HAP-1 (cell line): ENCODE data around the gene SETD1B.
A peak's percentile ranks its signal among the peaks of the same experiment; 100 is the strongest.
"Not testable (repeated sequence)": the region's sequence is repeated elsewhere in the genome, so short reads cannot be mapped to it uniquely, and the experiment has no call there.

Experiments
- DNase-seq, 2 experiments: peaks; one replicate each; pipeline ENCODE4 v3.0.0-alpha.2; 2016 to 2020; ENCODE audit warnings: low spot score in 2 of 2
- H3K27me3 ChIP-seq: fragments of 250-450 bp; sonication (Bioruptor Pico); 2 replicates; pipeline ENCODE4 v1.5.1; 2020; ENCODE audit warnings: low read depth, mild to moderate bottlenecking, moderate library complexity
- H3K36me3 ChIP-seq: fragments of 250-450 bp; sonication (Bioruptor Pico); replicated peaks from 2 replicates; pipeline ENCODE4 v1.5.1; 2020; ENCODE audit warnings: mild to moderate bottlenecking
- H3K4me1 ChIP-seq: fragments of 250-450 bp; sonication (Bioruptor Pico); 2 replicates; pipeline ENCODE4 v1.5.1; 2020; ENCODE audit warnings: mild to moderate bottlenecking
- H3K4me3 ChIP-seq: fragments of 250-450 bp; sonication (Bioruptor Pico); 2 replicates; pipeline ENCODE4 v1.5.1; 2020; ENCODE audit warnings: mild to moderate bottlenecking, moderate library complexity
- H3K9me3 ChIP-seq: fragments of 250-450 bp; sonication (Bioruptor Pico); 2 replicates; pipeline ENCODE4 v1.5.1; 2020; ENCODE audit warnings: mild to moderate bottlenecking, moderate library complexity
- in situ Hi-C: fragments of 300-500 bp; cut with MboI; formaldehyde crosslinking; loops from 3 replicates; pipeline ENCODE4 v1.14.3; 2020; ENCODE audit warnings: low sequenced_read_pairs, inconsistent platforms, mixed read lengths

SETD1B gene

GRCh38 chr12:121839993-121840761, 36.4 kb downstream of the SETD1B start:
- Histone ChIP-seq H3K27me3 (no peaks in the 10 kb centered on the region), H3K36me3 (no peaks in the 10 kb centered on the region), H3K4me3 (peak overlapping the region; percentile 62), H3K4me1 (peaks cover 5% of the 10 kb centered on the region), H3K9me3 (no peaks in the 10 kb centered on the region; the same call in 1 of the 2 replicates)
- in situ Hi-C loops: no loop called here
- DNase-seq: no peak

DNA sequence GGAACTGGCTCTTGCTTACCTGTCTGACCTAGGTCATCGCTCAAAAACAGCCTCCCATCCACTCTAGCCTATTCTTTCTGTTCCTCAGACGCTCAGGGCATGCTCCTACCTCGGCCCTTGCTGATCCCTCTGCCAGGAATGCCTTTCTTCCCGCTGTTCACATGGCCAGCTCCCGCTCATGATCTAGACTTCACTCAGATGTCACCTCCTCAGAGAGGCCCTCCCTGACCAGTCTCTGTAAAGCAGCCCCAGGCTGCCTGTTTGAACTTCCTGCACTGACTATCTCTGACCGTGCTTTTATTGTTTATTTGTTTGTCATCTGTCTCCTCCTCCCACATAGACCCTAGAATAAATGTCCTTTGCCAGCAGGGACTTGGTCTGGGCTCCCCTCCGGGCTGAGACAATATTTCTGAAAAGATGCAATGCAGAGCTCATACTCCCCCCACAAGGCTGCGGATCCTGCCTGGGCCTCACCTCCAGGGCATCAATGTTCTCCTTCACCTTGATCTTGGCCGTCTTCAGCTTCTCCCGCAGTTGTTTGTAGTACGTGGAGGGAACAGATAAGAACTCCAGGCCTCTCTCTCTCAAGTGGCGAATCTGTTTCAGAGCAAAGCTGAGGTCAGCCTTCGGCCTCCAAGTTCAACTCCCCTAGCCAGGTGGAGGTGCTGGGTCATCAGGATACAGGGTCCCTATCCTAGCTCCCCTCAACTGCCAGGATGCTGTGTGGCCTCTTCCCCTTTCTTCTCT, 39.6 kb downstream of the SETD1B start:
- Histone ChIP-seq H3K4me3 (no peak overlapping the region), H3K4me1 (peaks cover 5% of the 10 kb centered on the region), H3K27me3 (no peaks in the 10 kb centered on the region), H3K9me3 (no peaks in the 10 kb centered on the region; the same call in 1 of the 2 replicates), H3K36me3 (no peaks in the 10 kb centered on the region)
- in situ Hi-C loops: no loop called here
- DNase-seq: no peak

GRCh38 chr12:121845701-121846100, 41.9 kb downstream of the SETD1B start:
- in situ Hi-C loops: no loop called here
- DNase-seq: no peak
- Histone ChIP-seq H3K4me1 (no peaks in the 10 kb centered on the region), H3K27me3 (no peaks in the 10 kb centered on the region), H3K9me3 (no peaks in the 10 kb centered on the region), H3K4me3 (no peak overlapping the region), H3K36me3 (no peaks in the 10 kb centered on the region)

DNA sequence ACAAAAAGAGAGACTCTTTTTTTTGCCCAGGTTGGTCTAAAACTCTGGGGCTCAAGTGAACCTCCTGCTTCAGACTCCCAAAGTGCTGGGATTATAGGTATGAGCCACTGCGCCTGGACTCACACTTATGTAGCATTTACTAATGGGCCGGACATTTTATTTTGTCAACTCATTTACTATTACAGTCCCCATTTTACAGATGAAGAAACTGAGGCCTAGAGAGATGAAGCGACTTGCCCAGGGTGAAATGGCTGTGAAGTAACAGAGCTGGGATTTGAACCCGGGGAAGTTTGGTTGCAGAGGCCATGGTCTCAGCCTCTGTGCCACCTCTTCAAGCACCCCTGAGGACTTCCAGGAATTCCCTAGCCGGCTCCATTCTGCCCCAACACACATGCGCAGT, 45.4 kb downstream of the SETD1B start:
- no peak for DNase-seq
- in situ Hi-C loops: no loop called here
- no peak overlapping the region for H3K4me3 ChIP-seq
- H3K9me3 ChIP-seq: no peaks in the 10 kb centered on the region
- H3K4me1 ChIP-seq: no peaks in the 10 kb centered on the region
- no peaks in the 10 kb centered on the region for H3K27me3 ChIP-seq
- H3K36me3 ChIP-seq: no peaks in the 10 kb centered on the region

DNA sequence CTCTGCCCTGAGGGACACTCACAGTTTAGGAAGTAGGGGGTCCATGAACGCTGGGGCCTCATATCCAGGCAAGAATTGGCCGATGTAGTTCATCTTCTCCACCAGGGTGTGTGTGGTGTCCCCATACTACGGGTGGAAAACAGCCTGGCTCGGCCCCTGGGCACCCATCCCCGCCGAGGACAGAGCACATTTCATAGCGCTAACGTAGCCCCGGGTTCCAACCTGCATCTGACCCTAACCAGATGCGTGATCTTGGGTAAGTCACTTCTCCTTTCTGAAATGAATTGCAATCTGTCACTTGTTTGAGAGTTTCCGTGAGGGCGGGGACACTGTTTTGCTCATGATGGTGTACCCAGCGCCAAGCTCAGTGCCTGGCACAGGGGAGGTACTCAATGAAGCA, 45.9 kb downstream of the SETD1B start:
- in situ Hi-C loops: no loop called here
- Histone ChIP-seq H3K27me3 (no peaks in the 10 kb centered on the region), H3K36me3 (no peaks in the 10 kb centered on the region), H3K9me3 (no peaks in the 10 kb centered on the region), H3K4me3 (no peak overlapping the region), H3K4me1 (no peaks in the 10 kb centered on the region)
- no peak for DNase-seq

- in situ Hi-C loops, H3K4me1 ChIP-seq, H3K4me3 ChIP-seq, H3K36me3 ChIP-seq, DNase-seq, H3K27me3 ChIP-seq, H3K9me3 ChIP-seq: not testable (repeated sequence)
Observed at GRCh38 chr12:121852392-121852791, 48.6 kb downstream of the SETD1B start.

DNA sequence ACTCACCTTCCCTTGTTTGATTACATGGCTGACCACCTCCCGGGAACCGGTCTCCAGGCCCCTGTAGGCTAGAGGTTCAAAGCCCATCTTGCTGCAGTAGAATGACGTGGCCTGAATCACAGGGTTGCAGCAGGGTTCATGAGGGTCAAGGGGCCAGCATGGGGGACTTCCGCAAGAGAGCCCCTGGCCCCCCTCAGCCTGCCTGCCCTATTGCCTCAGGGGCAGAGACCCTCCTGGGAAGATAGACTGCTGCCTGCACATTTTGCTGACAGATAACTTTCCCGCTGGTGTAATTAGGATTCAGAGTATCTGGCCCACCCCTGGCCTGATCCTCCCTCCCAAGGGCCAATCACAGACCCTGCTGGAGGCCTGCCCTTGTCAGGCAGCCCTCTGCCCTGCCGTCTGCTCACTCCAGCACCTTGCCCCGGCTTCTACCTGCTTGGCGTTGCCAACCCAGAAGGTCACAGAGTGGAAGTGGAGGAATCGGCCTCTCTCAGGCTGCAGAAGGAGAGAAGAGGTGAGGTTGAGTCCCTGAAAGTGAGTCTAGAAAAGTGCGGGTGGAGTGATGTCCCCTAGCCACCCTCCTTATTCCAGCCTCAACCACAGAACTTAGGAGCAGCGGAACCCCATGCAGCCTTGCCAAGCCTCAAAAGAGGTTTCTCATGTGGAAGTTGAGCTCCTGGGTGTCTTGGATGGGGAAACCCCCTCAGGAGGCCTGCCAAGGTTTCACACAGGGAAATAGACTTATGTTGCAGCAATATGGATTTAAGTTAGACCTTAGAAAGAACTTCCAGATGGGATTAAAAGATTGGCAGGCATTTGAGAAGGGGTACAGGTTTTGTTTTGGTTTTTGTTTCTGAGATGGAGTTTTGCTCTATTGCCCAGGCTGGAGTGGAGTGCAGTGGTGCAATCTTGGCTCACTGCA, 53.8 kb downstream of the SETD1B start:
- Histone ChIP-seq H3K9me3 (no peaks in the 10 kb centered on the region), H3K4me1 (peaks cover 30% of the 10 kb centered on the region), H3K36me3 (no peaks in the 10 kb centered on the region), H3K4me3 (no peak overlapping the region), H3K27me3 (no peaks in the 10 kb centered on the region)
- in situ Hi-C loops: no loop called here
- DNase-seq: no peak

- no peak for DNase-seq
- peaks cover 30% of the 10 kb centered on the region for H3K4me1 ChIP-seq
- H3K9me3 ChIP-seq: no peaks in the 10 kb centered on the region
- H3K27me3 ChIP-seq: no peaks in the 10 kb centered on the region
- no peaks in the 10 kb centered on the region for H3K36me3 ChIP-seq
- H3K4me3 ChIP-seq: no peak overlapping the region
- in situ Hi-C loops: no loop called here
Observed at GRCh38 chr12:121858318-121858661, 54.5 kb downstream of the SETD1B start.

DNA sequence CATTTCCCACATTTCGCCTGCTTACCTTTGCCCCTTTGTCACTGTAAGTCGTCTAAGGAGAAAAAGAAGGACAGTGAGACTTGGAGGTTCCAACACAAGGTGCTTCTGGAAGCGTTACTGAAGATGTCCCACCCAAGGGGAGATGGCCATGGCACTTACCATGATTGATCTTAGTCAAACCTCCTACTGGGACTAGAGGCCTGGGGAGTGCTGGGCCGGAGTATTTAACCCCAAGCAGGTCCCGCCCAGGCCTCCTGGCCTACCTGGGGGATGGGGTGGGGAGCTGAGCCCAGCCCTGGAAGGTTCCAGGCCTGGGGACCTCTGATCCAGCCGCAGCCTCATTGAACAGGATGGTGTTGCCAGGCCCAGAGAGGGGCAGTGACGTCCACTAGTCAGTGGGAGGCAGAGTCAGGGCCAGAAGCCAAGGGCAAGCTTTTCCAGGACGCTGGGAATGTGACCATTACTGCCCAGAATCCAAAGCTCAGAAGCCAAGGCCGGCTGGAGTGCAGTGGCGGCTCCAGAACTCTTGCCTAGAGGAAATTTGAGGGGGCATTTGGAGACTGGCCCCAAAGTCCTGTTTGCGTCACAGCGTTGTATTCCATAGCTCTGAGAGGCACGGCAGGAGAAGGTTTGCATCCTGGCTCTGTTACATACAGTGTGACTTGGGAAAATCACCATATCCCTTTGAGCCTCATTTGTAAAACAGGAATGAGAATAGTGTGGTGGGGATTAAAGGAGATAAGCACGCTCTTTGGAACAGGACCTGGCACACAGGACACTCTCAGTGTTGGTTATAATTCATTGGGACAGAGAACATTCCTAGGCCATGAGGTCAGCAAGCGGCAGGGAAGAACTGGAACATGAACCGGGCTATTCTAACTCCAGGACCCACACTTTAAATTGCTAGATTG, 55.1 kb downstream of the SETD1B start, which contains the start of gene HPD:
HPD (minus strand) TSS at position 198 of the 911 bp plus-strand sequence; CDS start at position 162, 36 bp downstream.
- Histone ChIP-seq H3K4me1 (peaks cover 30% of the 10 kb centered on the region), H3K4me3 (no peak within 1 kb of the TSS), H3K27me3 (no peaks in the 10 kb centered on the region), H3K36me3 (no peaks in the 10 kb centered on the region), H3K9me3 (no peaks in the 10 kb centered on the region)
- in situ Hi-C loops: no loop called here
- peak; percentile 77 to 80 for DNase-seq

DNA sequence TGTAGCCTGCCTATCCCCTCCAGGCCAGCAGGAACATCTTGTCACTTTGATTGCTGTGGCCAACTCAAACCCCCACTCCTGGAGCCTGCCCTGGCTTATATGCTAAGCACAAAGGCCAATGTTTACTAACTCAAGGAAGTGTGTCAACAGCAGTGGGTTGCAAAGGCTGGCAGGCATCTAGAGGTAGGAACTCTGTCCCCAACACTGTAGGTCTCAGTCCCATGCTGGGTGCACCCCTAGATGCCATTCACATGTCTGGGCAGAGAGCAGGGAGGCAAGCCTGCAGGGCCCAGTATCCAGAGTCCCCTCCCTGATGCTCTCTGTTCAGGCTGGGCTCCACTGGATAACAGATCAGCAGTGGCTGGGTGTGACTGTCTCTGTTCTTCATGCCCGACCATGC, 56.4 kb downstream of the SETD1B start:
- H3K36me3 ChIP-seq: no peaks in the 10 kb centered on the region
- no peaks in the 10 kb centered on the region for H3K27me3 ChIP-seq
- H3K4me3 ChIP-seq: no peak overlapping the region
- H3K4me1 ChIP-seq: peaks cover 30% of the 10 kb centered on the region
- in situ Hi-C loops: no loop called here
- no peak for DNase-seq
- no peaks in the 10 kb centered on the region for H3K9me3 ChIP-seq

DNA sequence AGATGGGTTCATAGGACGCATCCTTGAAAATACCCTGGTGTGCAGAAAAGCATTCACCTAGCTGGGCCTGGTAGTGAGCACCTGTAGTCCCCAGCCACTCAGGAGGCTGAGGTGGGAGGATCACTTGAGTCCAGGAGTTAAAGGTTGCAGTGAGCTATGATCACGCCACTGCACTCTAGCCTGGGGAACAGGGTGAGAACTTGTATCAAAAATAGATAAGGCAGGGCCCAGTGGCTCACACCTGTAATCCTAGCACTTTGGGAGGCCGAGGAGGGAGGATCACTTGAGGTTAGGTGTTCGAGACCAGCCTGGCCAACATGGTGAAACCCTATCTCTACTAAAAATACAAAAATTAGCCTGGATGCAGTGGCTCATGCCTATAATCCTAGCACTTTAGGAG, 56.9 kb downstream of the SETD1B start:
- in situ Hi-C loops, DNase-seq, H3K36me3 ChIP-seq, H3K4me3 ChIP-seq, H3K9me3 ChIP-seq, H3K27me3 ChIP-seq: not testable (repeated sequence)
- peaks cover 30% of the 10 kb centered on the region for H3K4me1 ChIP-seq

DNA sequence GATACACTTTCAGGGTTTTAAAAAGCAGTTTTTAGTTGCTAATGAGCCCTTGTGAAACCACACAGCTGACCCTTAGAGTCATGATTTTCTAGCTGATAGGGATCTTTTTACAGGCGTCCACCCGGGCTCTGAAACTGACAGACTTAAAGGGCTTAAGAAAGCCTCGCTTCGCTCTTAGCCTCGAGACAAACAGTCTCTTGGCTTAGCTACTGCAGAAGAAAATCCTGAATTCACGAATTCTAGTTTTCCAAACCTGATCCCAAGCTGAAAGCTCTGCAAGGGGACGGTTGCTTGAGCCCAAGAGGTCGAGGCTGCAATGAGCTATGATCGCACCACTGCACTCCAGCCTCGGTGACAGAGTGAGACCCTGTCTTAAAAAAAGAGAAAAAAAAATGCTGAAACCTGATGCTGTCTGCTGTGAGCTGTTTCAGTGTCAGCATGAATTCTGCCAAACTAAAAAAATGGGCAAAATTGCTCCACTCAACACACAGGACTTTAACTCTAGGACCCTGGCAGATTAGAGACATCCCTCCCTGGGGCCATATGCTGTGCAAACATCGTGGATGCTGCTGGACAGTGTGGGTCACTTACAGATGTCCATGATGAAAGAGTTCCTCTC, 57.9 kb downstream of the SETD1B start:
- H3K4me3 ChIP-seq: no peak overlapping the region
- peaks cover 30% of the 10 kb centered on the region for H3K4me1 ChIP-seq
- no peaks in the 10 kb centered on the region for H3K9me3 ChIP-seq
- DNase-seq: peak; percentile 63 to 78
- H3K36me3 ChIP-seq: no peaks in the 10 kb centered on the region
- in situ Hi-C loops: no loop called here
- no peaks in the 10 kb centered on the region for H3K27me3 ChIP-seq
